ENCODE data around the gene NDC80.
A peak's percentile ranks its signal among the peaks of the same experiment; 100 is the strongest.

NDC80 gene

GRCh38 chr18:2570772-2571199 is 571 bp upstream of the NDC80 start:
- peak; percentile 66 for ATAC-seq (ENCODE audit: low read depth)
- Mint-ChIP-seq H3K4me1 (peaks cover 33% of the 10 kb centered on the region), H3K27me3 (no peaks in the 10 kb centered on the region)

GRCh38 chr18:2572171-2572569 is 813 bp downstream of the NDC80 start:
- Mint-ChIP-seq H3K36me3 (peaks cover 9% of the 10 kb centered on the region), H3K4me3 (peak overlapping the region; percentile 98), H3K27me3 (no peaks in the 10 kb centered on the region), H3K4me1 (peaks cover 33% of the 10 kb centered on the region), H3K27ac (peak overlapping the region; percentile 99), H3K9me3 (no peaks in the 10 kb centered on the region)
- no peak for DNase-seq (ENCODE audit: low spot score in 2 of 2)
- ATAC-seq (ENCODE audit: low read depth): no peak

More at GRCh38 chr18:2570772-2571199, 571 bp upstream of the NDC80 start:
- H3K4me3 Mint-ChIP-seq: peak overlapping the region; percentile 98
- no peaks in the 10 kb centered on the region for H3K9me3 Mint-ChIP-seq
- DNase-seq (ENCODE audit: low spot score in 2 of 2): no peak
- H3K27ac Mint-ChIP-seq: peak overlapping the region; percentile 99
- H3K36me3 Mint-ChIP-seq: peaks cover 9% of the 10 kb centered on the region

GRCh38 chr18:2572892-2573291 is 1.5 kb downstream of the NDC80 start:
- Mint-ChIP-seq H3K4me3 (peak overlapping the region; percentile 37), H3K9me3 (no peaks in the 10 kb centered on the region), H3K27ac (no peak overlapping the region), H3K4me1 (peaks cover 31% of the 10 kb centered on the region), H3K36me3 (peaks cover 5% of the 10 kb centered on the region), H3K27me3 (no peaks in the 10 kb centered on the region)
- no peak for DNase-seq (ENCODE audit: low spot score in 2 of 2)
- no peak for ATAC-seq (ENCODE audit: low read depth)

GRCh38 chr18:2573408-2573807 is 2.1 kb downstream of the NDC80 start:
- peaks cover 32% of the 10 kb centered on the region for H3K4me1 Mint-ChIP-seq

GRCh38 chr18:2587788-2588187 is 16.4 kb downstream of the NDC80 start:
- ATAC-seq (ENCODE audit: low read depth) (no peak), DNase-seq (ENCODE audit: low spot score in 2 of 2) (no peak)
- no peak overlapping the region for H3K27ac Mint-ChIP-seq
- H3K9me3 Mint-ChIP-seq: no peaks in the 10 kb centered on the region
- H3K36me3 Mint-ChIP-seq: peaks cover 4% of the 10 kb centered on the region
- no peaks in the 10 kb centered on the region for H3K27me3 Mint-ChIP-seq
- H3K4me3 Mint-ChIP-seq: no peak overlapping the region
- peaks cover 18% of the 10 kb centered on the region for H3K4me1 Mint-ChIP-seq

More at GRCh38 chr18:2573408-2573807, 2.1 kb downstream of the NDC80 start:
- peaks cover 2% of the 10 kb centered on the region for H3K36me3 Mint-ChIP-seq
- no peaks in the 10 kb centered on the region for H3K9me3 Mint-ChIP-seq
- H3K4me3 Mint-ChIP-seq: no peak overlapping the region
- DNase-seq (ENCODE audit: low spot score in 2 of 2): no peak
- no peak overlapping the region for H3K27ac Mint-ChIP-seq
- H3K27me3 Mint-ChIP-seq: no peaks in the 10 kb centered on the region
- no peak for ATAC-seq (ENCODE audit: low read depth)

GRCh38 chr18:2588666-2589344 is 17.4 kb downstream of the NDC80 start:
- no peak for ATAC-seq (ENCODE audit: low read depth)
- H3K4me3 Mint-ChIP-seq: no peak overlapping the region

GRCh38 chr18:2589345-2590068 is 18.1 kb downstream of the NDC80 start:
- Mint-ChIP-seq H3K27me3 (no peaks in the 10 kb centered on the region), H3K36me3 (peaks cover 3% of the 10 kb centered on the region), H3K27ac (peak overlapping the region; percentile 86), H3K4me3 (no peak overlapping the region), H3K4me1 (peaks cover 17% of the 10 kb centered on the region), H3K9me3 (no peaks in the 10 kb centered on the region)
- no peak for ATAC-seq (ENCODE audit: low read depth)
- no peak for DNase-seq (ENCODE audit: low spot score in 2 of 2)

More at GRCh38 chr18:2588666-2589344, 17.4 kb downstream of the NDC80 start:
- no peak for DNase-seq (ENCODE audit: low spot score in 2 of 2)
- Mint-ChIP-seq H3K36me3 (peaks cover 3% of the 10 kb centered on the region), H3K4me1 (peaks cover 17% of the 10 kb centered on the region), H3K27me3 (no peaks in the 10 kb centered on the region), H3K9me3 (no peaks in the 10 kb centered on the region), H3K27ac (peak overlapping the region; percentile 2)

GRCh38 chr18:2590303-2590702 is 18.9 kb downstream of the NDC80 start:
- H3K9me3 Mint-ChIP-seq: no peaks in the 10 kb centered on the region
- DNase-seq (ENCODE audit: low spot score in 2 of 2) (no peak), ATAC-seq (ENCODE audit: low read depth) (no peak)
- H3K27ac Mint-ChIP-seq: peak overlapping the region; percentile 86
- no peaks in the 10 kb centered on the region for H3K27me3 Mint-ChIP-seq
- H3K4me3 Mint-ChIP-seq: peak overlapping the region; percentile 37
- peaks cover 3% of the 10 kb centered on the region for H3K36me3 Mint-ChIP-seq
- H3K4me1 Mint-ChIP-seq: peaks cover 17% of the 10 kb centered on the region

GRCh38 chr18:2597639-2598038 is 26.3 kb downstream of the NDC80 start:
- H3K4me1 Mint-ChIP-seq: peaks cover 8% of the 10 kb centered on the region
- H3K27ac Mint-ChIP-seq: peak overlapping the region; percentile 48
- H3K27me3 Mint-ChIP-seq: no peaks in the 10 kb centered on the region
- ATAC-seq (ENCODE audit: low read depth): no peak
- H3K9me3 Mint-ChIP-seq: peaks cover 3% of the 10 kb centered on the region
- H3K36me3 Mint-ChIP-seq: peaks cover 6% of the 10 kb centered on the region
- no peak for DNase-seq (ENCODE audit: low spot score in 2 of 2)
- no peak overlapping the region for H3K4me3 Mint-ChIP-seq

GRCh38 chr18:2602844-2603243 is 31.5 kb downstream of the NDC80 start:
- no peaks in the 10 kb centered on the region for H3K36me3 Mint-ChIP-seq
- H3K27me3 Mint-ChIP-seq: no peaks in the 10 kb centered on the region
- ATAC-seq (ENCODE audit: low read depth) (no peak), DNase-seq (ENCODE audit: low spot score in 2 of 2) (no peak)
- no peaks in the 10 kb centered on the region for H3K9me3 Mint-ChIP-seq
- H3K4me3 Mint-ChIP-seq: no peak overlapping the region
- peak overlapping the region; percentile 6 for H3K27ac Mint-ChIP-seq
- H3K4me1 Mint-ChIP-seq: peaks cover 13% of the 10 kb centered on the region

GRCh38 chr18:2606335-2606734 is 35.0 kb downstream of the NDC80 start:
- Mint-ChIP-seq H3K27ac (peak overlapping the region; percentile 53), H3K4me3 (no peak overlapping the region), H3K4me1 (peaks cover 11% of the 10 kb centered on the region), H3K9me3 (no peaks in the 10 kb centered on the region), H3K27me3 (no peaks in the 10 kb centered on the region), H3K36me3 (no peaks in the 10 kb centered on the region)
- ATAC-seq (ENCODE audit: low read depth) (peak; percentile 47), DNase-seq (ENCODE audit: low spot score in 2 of 2) (no peak)

- Mint-ChIP-seq H3K4me3 (no peak overlapping the region), H3K27me3 (no peaks in the 10 kb centered on the region), H3K36me3 (peaks cover under 1% of the 10 kb centered on the region), H3K4me1 (peaks cover 5% of the 10 kb centered on the region), H3K27ac (no peak overlapping the region), H3K9me3 (no peaks in the 10 kb centered on the region)
- no peak for ATAC-seq (ENCODE audit: low read depth)
- DNase-seq (ENCODE audit: low spot score in 2 of 2): no peak
Measured at GRCh38 chr18:2609604-2610003, 38.2 kb downstream of the NDC80 start.

GRCh38 chr18:2610549-2610948 is 39.2 kb downstream of the NDC80 start:
- no peaks in the 10 kb centered on the region for H3K27me3 Mint-ChIP-seq
- H3K27ac Mint-ChIP-seq: no peak overlapping the region
- H3K4me1 Mint-ChIP-seq: no peaks in the 10 kb centered on the region
- no peak for ATAC-seq (ENCODE audit: low read depth)
- peaks cover 2% of the 10 kb centered on the region for H3K9me3 Mint-ChIP-seq
- peaks cover 5% of the 10 kb centered on the region for H3K36me3 Mint-ChIP-seq
- DNase-seq (ENCODE audit: low spot score in 2 of 2): no peak
- no peak overlapping the region for H3K4me3 Mint-ChIP-seq

- H3K9me3 Mint-ChIP-seq: peaks cover 2% of the 10 kb centered on the region
- H3K4me3 Mint-ChIP-seq: no peak overlapping the region
- H3K4me1 Mint-ChIP-seq: peaks cover 3% of the 10 kb centered on the region
- no peak for ATAC-seq (ENCODE audit: low read depth)
- peaks cover 5% of the 10 kb centered on the region for H3K36me3 Mint-ChIP-seq
- no peak overlapping the region for H3K27ac Mint-ChIP-seq
- no peaks in the 10 kb centered on the region for H3K27me3 Mint-ChIP-seq
- DNase-seq (ENCODE audit: low spot score in 2 of 2): no peak
Measured at GRCh38 chr18:2612996-2613395, 41.6 kb downstream of the NDC80 start.
